H1 (cell line): ENCODE measurements around the gene CNNM4. TPM values are rescaled to one million over a fixed set of nuclear protein-coding genes. Genes with fewer than 3 reads are reported as not detected.

ENCODE experiments used
- CTCF ChIA-PET: fragments of 300-600 bp; sonication (Branson Sonifier 250); formaldehyde crosslinking; loops from one replicate; lab custom pipeline; 2021; ENCODE audit not compliant: partially characterized antibody; lab: Charles Lee
- POLR2A ChIA-PET: fragments of 300-600 bp; sonication (Branson Sonifier 250); formaldehyde crosslinking; loops from one replicate; lab custom pipeline; 2021; ENCODE audit warnings: inconsistent platforms; ENCODE audit not compliant: partially characterized antibody; lab: Charles Lee
- DNase-seq, 2 experiments: peaks; one replicate each; pipeline versions ENCODE4 v3.0.0 to v3.0.0-alpha.2; 2010 to 2022; ENCODE audit warnings: low spot score in 2 of 2, low read depth in 1 of 2, mixed read lengths in 1 of 2
- FAIRE-seq: peaks from 2 replicates; lab custom pipeline; 2011; peaks lifted over from hg19 to GRCh38; lab: Jason Lieb, UNC
- H2AFZ ChIP-seq: 2 replicates; pipeline ENCODE4 v1.8.1; 2012; ENCODE audit warnings: low read length, inconsistent platforms
- H2AK5ac ChIP-seq: 2 replicates; pipeline ENCODE4 v1.6.1; 2013; ENCODE audit warnings: low read depth, low read length
- H2BK120ac ChIP-seq: replicated peaks from 2 replicates; pipeline ENCODE3; 2013; ENCODE audit warnings: low read depth, low read length, inconsistent platforms
- H2BK12ac ChIP-seq: 2 replicates; pipeline ENCODE4 v1.6.1; 2013; ENCODE audit warnings: low read depth, low read length
- H2BK15ac ChIP-seq: 2 replicates; pipeline ENCODE4 v1.6.1; 2013; ENCODE audit warnings: low read length
- H2BK20ac ChIP-seq: 2 replicates; pipeline ENCODE4 v1.6.1; 2013; ENCODE audit warnings: low read length
- H2BK5ac ChIP-seq: 2 replicates; pipeline ENCODE4 v1.6.1; 2013; ENCODE audit warnings: low read depth, low read length
- H3K14ac ChIP-seq: 2 replicates; pipeline ENCODE4 v1.6.1; 2013; ENCODE audit warnings: inconsistent platforms; ENCODE audit not compliant: insufficient read length
- H3K18ac ChIP-seq: 2 replicates; pipeline ENCODE4 v1.6.1; 2013; ENCODE audit warnings: low read length; ENCODE audit errors: extremely low read depth
- H3K23ac ChIP-seq: 2 replicates; pipeline ENCODE4 v1.6.1; 2013; ENCODE audit warnings: inconsistent platforms; ENCODE audit not compliant: insufficient read length
- H3K23me2 ChIP-seq: 2 replicates; pipeline ENCODE4 v1.6.1; 2013; ENCODE audit warnings: low read depth, low read length
- H3K27ac ChIP-seq: 2 replicates; pipeline ENCODE4 v1.6.1; 2011; ENCODE audit warnings: low read depth, low read length, inconsistent platforms
- H3K27me3 ChIP-seq, 4 experiments: replicated peaks in 1 of 4; 1 replicate in 1 of 4; 2 replicates in 3 of 4; pipeline versions ENCODE4 v1.6.1 to v1.8.1; 2011 to 2013; ENCODE audit warnings: low read length in 3 of 4, mild to moderate bottlenecking in 3 of 4, inconsistent platforms in 2 of 4, mixed read lengths in 2 of 4, moderate library complexity in 1 of 4; ENCODE audit not compliant: control insufficient read depth in 3 of 4, insufficient read depth in 3 of 4; ENCODE audit errors: extremely low read depth in 1 of 4
- H3K36me3 ChIP-seq, 4 experiments: 2 replicates each; pipeline versions ENCODE4 v1.6.1 to v1.8.1; 2011 to 2013; ENCODE audit warnings: mild to moderate bottlenecking in 4 of 4, low read length in 3 of 4, moderate library complexity in 2 of 4, control low read depth in 1 of 4, inconsistent platforms in 1 of 4; ENCODE audit not compliant: insufficient read depth in 4 of 4, control insufficient read depth in 2 of 4
- H3K4ac ChIP-seq: replicated peaks from 2 replicates; pipeline ENCODE3; 2013; ENCODE audit warnings: low read length, low read depth, mixed read lengths, inconsistent platforms; ENCODE audit not compliant: insufficient read length
- H3K4me1 ChIP-seq, 4 experiments: replicated peaks in 1 of 4; 1 replicate in 1 of 4; 2 replicates in 3 of 4; pipeline versions ENCODE4 v1.6.1 to v1.8.1; 2011 to 2013; ENCODE audit warnings: low read length in 3 of 4, inconsistent platforms in 2 of 4, mixed read lengths in 1 of 4; ENCODE audit not compliant: insufficient read depth in 4 of 4, control insufficient read depth in 3 of 4
- H3K4me2 ChIP-seq, 2 experiments: 2 replicates each; pipeline versions ENCODE4 v1.6.1 to v1.8.1; 2011 to 2013; ENCODE audit warnings: low read depth in 2 of 2, low read length in 2 of 2, control low read depth in 1 of 2, inconsistent platforms in 1 of 2, mild to moderate bottlenecking in 1 of 2; ENCODE audit not compliant: insufficient read depth in 1 of 2
- H3K4me3 ChIP-seq, 4 experiments: fragments of 200-600, 300-600 bp in 1 of 4; sonication (generic), shearing (Covaris generic), sonication (Bioruptor Twin) in 1 of 4; 2 replicates each; pipeline versions ENCODE4 v1.5.1 to v1.8.1; 2011 to 2016; ENCODE audit warnings: low read length in 4 of 4, low read depth in 3 of 4, control low read depth in 2 of 4, inconsistent platforms in 2 of 4, mild to moderate bottlenecking in 2 of 4, mixed read lengths in 1 of 4, moderate library complexity in 1 of 4; ENCODE audit not compliant: insufficient read depth in 2 of 4; ENCODE audit errors: extremely low read depth in 1 of 4
- H3K56ac ChIP-seq: replicated peaks from 2 replicates; pipeline ENCODE3; 2013; ENCODE audit warnings: low read depth, mild to moderate bottlenecking, mixed read lengths, low read length, inconsistent platforms; ENCODE audit not compliant: insufficient read length
- H3K79me1 ChIP-seq: 2 replicates; pipeline ENCODE4 v1.6.1; 2013; ENCODE audit warnings: low read depth, low read length, control low read depth
- H3K79me2 ChIP-seq, 2 experiments: 2 replicates each; pipeline versions ENCODE4 v1.6.1 to v1.8.1; 2012 to 2013; ENCODE audit warnings: low read length in 2 of 2, mild to moderate bottlenecking in 2 of 2, inconsistent platforms in 1 of 2; ENCODE audit not compliant: insufficient read depth in 2 of 2, control insufficient read depth in 1 of 2
- H3K9ac ChIP-seq, 4 experiments: replicated peaks in 1 of 4; 1 replicate in 1 of 4; 2 replicates in 3 of 4; pipeline versions ENCODE4 v1.6.1 to v1.8.1; 2011 to 2013; ENCODE audit warnings: low read depth in 3 of 4, low read length in 3 of 4, control low read depth in 2 of 4, mild to moderate bottlenecking in 2 of 4, moderate library complexity in 2 of 4, inconsistent platforms in 1 of 4; ENCODE audit errors: extremely low read depth in 1 of 4
- H3K9me3 ChIP-seq, 2 experiments: 2 replicates each; pipeline versions ENCODE4 v1.6.1 to v1.8.1; 2012 to 2013; ENCODE audit warnings: mild to moderate bottlenecking in 2 of 2, moderate library complexity in 2 of 2, control low read depth in 1 of 2, inconsistent platforms in 1 of 2, low read depth in 1 of 2, low read length in 1 of 2, mixed read lengths in 1 of 2; ENCODE audit not compliant: insufficient read depth in 2 of 2
- H4K20me1 ChIP-seq, 2 experiments: replicated peaks in 1 of 2; 2 replicates each; pipeline versions ENCODE3 to v1.8.1; 2011 to 2013; ENCODE audit warnings: inconsistent platforms in 2 of 2, low read length in 2 of 2, mild to moderate bottlenecking in 1 of 2; ENCODE audit not compliant: insufficient read depth in 2 of 2, control insufficient read depth in 1 of 2
- H4K5ac ChIP-seq: 2 replicates; pipeline ENCODE4 v1.6.1; 2013; ENCODE audit warnings: low read length, low read depth, mixed read lengths, inconsistent platforms; ENCODE audit not compliant: insufficient read length
- H4K8ac ChIP-seq: 2 replicates; pipeline ENCODE4 v1.8.0; 2013; ENCODE audit warnings: mild to moderate bottlenecking, moderate library complexity, low read length, inconsistent platforms; ENCODE audit not compliant: insufficient read depth; ENCODE audit errors: extremely low read depth
- H4K91ac ChIP-seq: replicated peaks from 2 replicates; pipeline ENCODE3; 2013; ENCODE audit warnings: low read length, mixed read lengths, inconsistent platforms; ENCODE audit not compliant: insufficient read length
- CBX8 ChIP-seq: fragments of 300-800, 300-1000 bp; sonication (generic); IDR thresholded peaks from 2 replicates; pipeline ENCODE4 v1.7.1; 2016; ENCODE audit warnings: low read depth, low read length, borderline replicate concordance
- POLR2A ChIP-seq, 2 experiments: IDR thresholded peaks; 1 replicate in 1 of 2; 2 replicates in 1 of 2; pipeline ENCODE4 v1.6.1; 2011; ENCODE audit warnings: low read depth in 2 of 2, low read length in 2 of 2, mild to moderate bottlenecking in 2 of 2; ENCODE audit errors: control extremely low read depth in 1 of 2
- SIN3A ChIP-seq, 2 experiments: IDR thresholded peaks in 1 of 2; conservative IDR thresholded peaks in 1 of 2; 2 replicates each; pipeline ENCODE4 v1.6.1; 2011 to 2012; ENCODE audit warnings: low read length in 2 of 2, improper control_type of control experiment in 1 of 2, low read depth in 1 of 2, mild to moderate bottlenecking in 1 of 2
- SIX5 ChIP-seq: IDR thresholded peaks from 2 replicates; pipeline ENCODE4 v1.6.1; 2011; ENCODE audit warnings: mild to moderate bottlenecking, low read depth, low read length
- WGBS, 2 experiments: shearing (Covaris generic) in 1 of 2; methylation state at CpG; one replicate each; pipeline versions ENCODE4 v1.1.6 to v1.1.7; 2013 to 2015; ENCODE audit warnings: low lambda C conversion rate in 2 of 2, mixed read lengths in 2 of 2, inconsistent platforms in 1 of 2, low coverage in 1 of 2, missing lambda C conversion rate in 1 of 2; ENCODE audit not compliant: insufficient replicate concordance in 2 of 2, insufficient coverage in 1 of 2, insufficient read length in 1 of 2; ENCODE audit errors: extremely low coverage in 1 of 2, missing lambda C conversion rate in 1 of 2; 5-methylcytosine and 5-hydroxymethylcytosine counted together
- polyA plus RNA-seq, 7 experiments: library from polyadenylated mRNA; depleted of rRNA in 3 of 7; stranded (reverse) in 5 of 7; unstranded in 2 of 7; fragments of >200 nt in 5 of 7; fragments of 200-250 nt in 2 of 7; gene quantifications; 1 replicate in 5 of 7; 2 replicates in 1 of 7; 4 replicates in 1 of 7; pipeline versions ENCODE4 v1.2.1 to v1.2.3, GENCODE V29; 2011 to 2013; ENCODE audit warnings: missing spikeins in 2 of 7, mixed read lengths in 2 of 7
- total RNA-seq: library from RNA; stranded (reverse); fragmentation: NEBNext Ultra II Directional; extraction: Animal tissue kit (Norgen Biotek cat#: 25700); gene quantifications from 2 replicates; pipeline ENCODE4 v1.2.1, GENCODE V29; 2021
- TF ChIP-seq, protein P1 (sequence below): IDR thresholded peaks from 2 replicates; pipeline ENCODE4 v1.6.1; 2012; ENCODE audit warnings: inconsistent platforms

The CNNM4 gene
- total and polyA plus RNA-seq, 2 of the 8 experiments (the other 6 are each of a cell fraction or from before 2014, with no cell fraction given): 10.3 to 11.0 TPM

DNA sequence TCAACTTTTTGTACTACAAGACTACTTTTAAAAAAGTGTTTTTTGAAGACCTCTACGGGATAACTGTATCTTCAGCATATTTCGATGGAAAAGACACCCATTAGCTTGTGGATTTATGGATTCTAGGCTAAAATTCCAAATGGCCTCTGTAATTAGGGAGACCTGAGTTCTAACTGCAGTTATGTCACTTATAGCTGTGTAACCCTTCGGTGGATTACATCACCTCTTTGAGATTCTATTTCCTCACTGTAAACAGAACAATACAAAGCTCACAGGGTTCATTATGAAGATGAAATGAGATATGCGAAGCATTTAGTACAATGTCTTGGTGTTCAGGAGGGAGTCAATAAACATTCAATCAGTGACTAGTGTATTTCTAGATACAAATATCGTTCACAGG lies 45.0 kb upstream of the CNNM4 start:
- Histone ChIP-seq H3K14ac (no peak overlapping the region), H3K4me1 (no peaks in the 10 kb centered on the region), H2BK15ac (no peak overlapping the region), H3K23ac (no peak overlapping the region), H3K79me1 (peaks cover 4% of the 10 kb centered on the region; the same call in 1 of the 2 replicates), H3K56ac (no peak overlapping the region), H2BK120ac (no peak overlapping the region), H3K9ac (no peak overlapping the region), H4K20me1 (peaks cover 0 to 7% of the 10 kb centered on the region in 2 experiments), H3K18ac (no peak overlapping the region), H2BK5ac (no peak overlapping the region), H3K27ac (no peak overlapping the region), H2AFZ (no peak overlapping the region), H4K91ac (no peak overlapping the region), H4K8ac (no peak overlapping the region), H3K36me3 (peaks cover 6 to 14% (median 11%) of the 10 kb centered on the region in 4 experiments; a peak in 7 of 8 replicates), H3K23me2 (no peaks in the 10 kb centered on the region), H3K4me2 (no peak overlapping the region), H3K79me2 (no peaks in the 10 kb centered on the region), H3K4ac (no peak overlapping the region), H3K9me3 (no peaks in the 10 kb centered on the region), H4K5ac (no peak overlapping the region), H2BK12ac (no peak overlapping the region), H3K4me3 (no peak overlapping the region), H2BK20ac (no peak overlapping the region), H2AK5ac (no peak overlapping the region), H3K27me3 (no peaks in the 10 kb centered on the region; a peak in 1 of 7 replicates)
- TF ChIP-seq POLR2A (IDR thresholded peaks at IDR 0.05; ENCODE audit: control extremely low read depth in 1 of 2, low read depth in 2 of 2, low read length in 2 of 2) (no peak), SIX5 (no peak), CBX8 (no peak), SIN3A (conservative IDR thresholded peaks at IDR 0.05 in 1 of 2, IDR thresholded peaks at IDR 0.05 in 1 of 2; ENCODE audit: low read depth in 1 of 2, low read length in 2 of 2) (no peak)
- TF ChIP-seq, protein P1, sequence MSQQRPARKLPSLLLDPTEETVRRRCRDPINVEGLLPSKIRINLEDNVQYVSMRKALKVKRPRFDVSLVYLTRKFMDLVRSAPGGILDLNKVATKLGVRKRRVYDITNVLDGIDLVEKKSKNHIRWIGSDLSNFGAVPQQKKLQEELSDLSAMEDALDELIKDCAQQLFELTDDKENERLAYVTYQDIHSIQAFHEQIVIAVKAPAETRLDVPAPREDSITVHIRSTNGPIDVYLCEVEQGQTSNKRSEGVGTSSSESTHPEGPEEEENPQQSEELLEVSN: no peak
- DNase-seq (no peak), FAIRE-seq (no peak)
- WGBS, 2 experiments: 92% methylated on average over 5 of the region's 5 CpGs; no CpG with 5 or more reads in 1 of the 2 experiments
- ChIA-PET POLR2A (interaction anchor here (1.2 kb wide), 1 partner anchor 11 kb away, joined by 3 read pairs; no protein-coding TSS in a partner anchor), CTCF (no interaction called here)
